Kidney (tissue), 14 donors: ENCODE data around the gene MLF1. TPM values are rescaled to one million over a fixed set of nuclear protein-coding genes. Genes with fewer than 3 reads are reported as not detected.

Experiments used
- DNase-seq, 5 donors: peaks; one replicate each; pipeline ENCODE4 v3.0.0-alpha.2; 2013 to 2020
- FAIRE-seq: peaks from 2 replicates; lab custom pipeline; 2012; peaks lifted over from hg19 to GRCh38; lab: Jason Lieb, UNC
- H3K27ac ChIP-seq, 2 donors: one replicate each; pipeline ENCODE4 v1.7.0; 2013; ENCODE audit warnings: low read depth in 2 of 2, low read length in 2 of 2, inconsistent platforms in 1 of 2
- H3K27me3 ChIP-seq: one replicate; pipeline ENCODE4 v1.7.1; 2013; ENCODE audit warnings: low read length, inconsistent platforms; ENCODE audit not compliant: control insufficient read depth, insufficient read depth
- H3K36me3 ChIP-seq, 3 donors: one replicate each; pipeline versions ENCODE4 v1.7.0 to v1.7.1; 2013; ENCODE audit warnings: low read length in 3 of 3, control low read depth in 1 of 3, inconsistent platforms in 1 of 3; ENCODE audit not compliant: insufficient read depth in 3 of 3, control insufficient read depth in 2 of 3
- H3K4me1 ChIP-seq, 3 donors: one replicate each; pipeline versions ENCODE4 v1.7.0 to v1.7.1; 2013; ENCODE audit warnings: low read length in 3 of 3, inconsistent platforms in 1 of 3, low read depth in 1 of 3; ENCODE audit not compliant: control insufficient read depth in 2 of 3, insufficient read depth in 2 of 3
- H3K4me3 ChIP-seq, 3 donors: one replicate each; pipeline versions ENCODE4 v1.7.0 to v1.8.1; 2013; ENCODE audit warnings: low read length in 3 of 3, control low read depth in 1 of 3, inconsistent platforms in 1 of 3
- H3K9ac ChIP-seq, 3 donors: one replicate each; pipeline versions ENCODE4 v1.7.0 to v1.7.1; 2013; ENCODE audit warnings: low read length in 3 of 3, control low read depth in 1 of 3, inconsistent platforms in 1 of 3
- H3K9me3 ChIP-seq, 3 donors: one replicate each; pipeline versions ENCODE4 v1.7.0 to v1.7.1; 2013; ENCODE audit warnings: low read length in 3 of 3, control low read depth in 1 of 3, inconsistent platforms in 1 of 3; ENCODE audit not compliant: control insufficient read depth in 2 of 3, insufficient read depth in 1 of 3
- intact Hi-C: fragments of 100-400 bp; cut with DNase I; formaldehyde crosslinking; loops from one replicate; pipeline ENCODE4 v1.11.1; 2022
- polyA plus RNA-seq: library from polyadenylated mRNA; stranded (reverse); fragments of 350-450 nt; fragmentation: Illumina TruSeq; extraction: RNeasy Lipid Tissue Mini Kit (QIAGEN cat#74804); gene quantifications from one replicate; pipeline ENCODE4 v1.2.3, GENCODE V29; 2014; ENCODE audit warnings: low read depth, low replicate concordance; ENCODE audit not compliant: insufficient read depth
- total RNA-seq: library from RNA; stranded (reverse); fragmentation: NEBNext Ultra II Directional; extraction: Animal tissue kit (Norgen Biotek cat#: 25700); gene quantifications from one replicate; pipeline ENCODE4 v1.2.1, GENCODE V29; 2021
- TF ChIP-seq, protein P1 (sequence below): IDR thresholded peaks from 3 replicates; pipeline ENCODE4 v1.5.1; 2012; ENCODE audit warnings: mild to moderate bottlenecking, moderate library complexity, borderline replicate concordance; ENCODE audit not compliant: insufficient read depth; ENCODE audit errors: extremely low read depth
- donor health status: control.
- donor health status: control.
- donor health status: control.
- donor health status: control.
- donor health status: control.
- donor health status: DM: yes; HTN: yes; CAD: no.
- donor health status: Normal renal cell carcinoma (clear cell type).

Gene MLF1
- total and polyA plus RNA-seq, 2 donors from 2014 or later: 16.9 to 30.0 TPM

DNA sequence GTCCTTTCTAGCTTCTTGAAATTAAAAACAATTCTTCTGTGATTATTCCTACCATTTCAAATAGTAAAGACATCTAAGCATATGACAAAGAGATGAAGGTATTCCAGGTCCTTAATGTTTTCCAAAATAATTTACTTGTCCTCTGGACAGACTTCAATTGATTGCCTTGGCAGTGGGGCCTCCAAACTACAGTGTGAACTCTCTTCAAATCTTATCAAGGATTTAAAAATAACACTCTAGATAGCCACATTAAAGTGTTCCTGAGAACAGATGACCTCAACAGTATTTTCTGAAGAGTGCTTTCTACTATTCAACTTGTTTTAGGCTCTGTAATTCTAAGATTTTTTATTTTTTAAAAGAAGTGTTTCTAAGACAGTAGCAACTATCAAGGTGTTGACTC lies 7.9 kb upstream of the MLF1 start:
- H3K4me3 ChIP-seq: no peak overlapping the region
- H3K27ac ChIP-seq: no peak overlapping the region
- no peaks in the 10 kb centered on the region for H3K36me3 ChIP-seq
- no peak overlapping the region for H3K9ac ChIP-seq
- H3K27me3 ChIP-seq: no peaks in the 10 kb centered on the region
- H3K4me1 ChIP-seq: no peaks in the 10 kb centered on the region
- TF ChIP-seq, protein P1, sequence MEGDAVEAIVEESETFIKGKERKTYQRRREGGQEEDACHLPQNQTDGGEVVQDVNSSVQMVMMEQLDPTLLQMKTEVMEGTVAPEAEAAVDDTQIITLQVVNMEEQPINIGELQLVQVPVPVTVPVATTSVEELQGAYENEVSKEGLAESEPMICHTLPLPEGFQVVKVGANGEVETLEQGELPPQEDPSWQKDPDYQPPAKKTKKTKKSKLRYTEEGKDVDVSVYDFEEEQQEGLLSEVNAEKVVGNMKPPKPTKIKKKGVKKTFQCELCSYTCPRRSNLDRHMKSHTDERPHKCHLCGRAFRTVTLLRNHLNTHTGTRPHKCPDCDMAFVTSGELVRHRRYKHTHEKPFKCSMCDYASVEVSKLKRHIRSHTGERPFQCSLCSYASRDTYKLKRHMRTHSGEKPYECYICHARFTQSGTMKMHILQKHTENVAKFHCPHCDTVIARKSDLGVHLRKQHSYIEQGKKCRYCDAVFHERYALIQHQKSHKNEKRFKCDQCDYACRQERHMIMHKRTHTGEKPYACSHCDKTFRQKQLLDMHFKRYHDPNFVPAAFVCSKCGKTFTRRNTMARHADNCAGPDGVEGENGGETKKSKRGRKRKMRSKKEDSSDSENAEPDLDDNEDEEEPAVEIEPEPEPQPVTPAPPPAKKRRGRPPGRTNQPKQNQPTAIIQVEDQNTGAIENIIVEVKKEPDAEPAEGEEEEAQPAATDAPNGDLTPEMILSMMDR: no peak
- no peak for FAIRE-seq
- no peaks in the 10 kb centered on the region for H3K9me3 ChIP-seq
- intact Hi-C loops: no loop called here
- no peak for DNase-seq

DNA sequence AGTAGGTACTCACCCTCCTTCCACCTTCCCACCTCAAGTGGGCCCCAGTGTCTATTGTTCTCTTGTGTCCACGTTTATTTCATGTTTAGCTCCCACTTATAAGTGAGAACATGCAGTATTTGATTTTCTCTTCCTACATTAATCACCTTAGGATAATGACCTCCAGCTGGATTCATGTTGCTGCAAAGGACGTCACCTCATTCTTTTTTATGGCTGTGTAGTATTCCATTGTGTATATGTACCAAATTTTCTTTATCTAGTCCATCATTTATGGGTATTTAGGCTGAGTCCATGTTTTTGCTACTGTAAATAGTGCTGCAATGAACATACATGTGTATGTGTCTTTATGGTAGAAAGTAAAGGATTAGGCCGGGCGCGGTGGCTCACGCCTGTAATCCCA lies 5.9 kb upstream of the MLF1 start:
- Histone ChIP-seq H3K9me3 (no peaks in the 10 kb centered on the region), H3K27ac (no peak overlapping the region), H3K36me3 (no peaks in the 10 kb centered on the region), H3K4me3 (no peak overlapping the region), H3K9ac (no peak overlapping the region), H3K27me3 (no peaks in the 10 kb centered on the region), H3K4me1 (no peaks in the 10 kb centered on the region)
- TF ChIP-seq, protein P1: no peak
- intact Hi-C loops: no loop called here
- no peak for DNase-seq
- no peak for FAIRE-seq

DNA sequence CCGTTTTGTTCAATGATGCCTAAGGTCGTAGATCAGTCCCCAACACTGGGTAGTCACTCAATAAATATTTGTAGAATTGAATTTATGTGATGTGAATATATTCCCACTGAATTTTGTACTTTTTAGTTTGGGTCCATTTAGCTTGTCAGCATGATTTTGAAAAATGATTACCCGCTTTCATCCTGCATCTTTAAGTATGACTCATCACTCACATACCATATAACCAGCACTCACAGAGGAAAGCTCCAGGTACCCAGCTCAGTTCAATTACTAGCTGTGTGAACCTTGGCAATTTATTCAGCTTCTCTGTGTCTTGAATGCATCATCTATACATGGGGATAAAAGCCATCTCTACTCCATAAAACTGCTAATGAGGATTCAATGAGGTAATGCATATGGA lies 2.2 kb upstream of the MLF1 start:
- no peaks in the 10 kb centered on the region for H3K36me3 ChIP-seq
- TF ChIP-seq, protein P1: no peak
- no peak for FAIRE-seq
- no peak overlapping the region for H3K4me3 ChIP-seq
- H3K9ac ChIP-seq: no peak overlapping the region
- no peaks in the 10 kb centered on the region for H3K27me3 ChIP-seq
- intact Hi-C loops: no loop called here
- no peaks in the 10 kb centered on the region for H3K9me3 ChIP-seq
- no peak overlapping the region for H3K27ac ChIP-seq
- no peak for DNase-seq
- H3K4me1 ChIP-seq: no peaks in the 10 kb centered on the region

DNA sequence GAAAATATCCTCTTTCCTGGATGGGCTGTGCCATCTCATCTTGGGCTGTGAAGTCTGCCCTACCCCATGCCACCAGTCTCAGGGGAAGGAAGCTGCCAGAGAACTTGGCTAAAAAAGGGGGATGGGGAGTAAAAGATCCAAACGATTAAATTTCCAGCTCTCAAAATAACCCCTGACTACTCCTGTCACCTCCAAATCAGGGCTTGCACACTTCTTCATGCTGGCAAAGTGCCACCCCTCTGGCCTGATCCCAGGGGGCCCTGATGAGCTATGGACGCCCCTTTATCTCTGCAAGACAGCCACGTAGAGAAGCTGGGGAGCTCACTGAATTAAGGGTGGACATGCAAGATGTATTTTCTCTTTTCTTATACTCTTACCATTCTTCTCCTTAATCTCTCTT lies 1.2 kb upstream of the MLF1 start:
- no peak for DNase-seq
- FAIRE-seq: no peak
- Histone ChIP-seq H3K4me1 (no peaks in the 10 kb centered on the region), H3K27ac (no peak overlapping the region), H3K9ac (no peak overlapping the region), H3K27me3 (no peaks in the 10 kb centered on the region), H3K4me3 (no peak overlapping the region), H3K36me3 (no peaks in the 10 kb centered on the region), H3K9me3 (no peaks in the 10 kb centered on the region)
- TF ChIP-seq, protein P1: no peak
- intact Hi-C loops: no loop called here
